ENCODE data around the gene F7. TPM values are rescaled to one million over a fixed set of nuclear protein-coding genes. Genes with fewer than 3 reads are reported as not detected.

The F7 gene
- polyA plus RNA-seq, 1 experiment, result 0.06 TPM

DNA sequence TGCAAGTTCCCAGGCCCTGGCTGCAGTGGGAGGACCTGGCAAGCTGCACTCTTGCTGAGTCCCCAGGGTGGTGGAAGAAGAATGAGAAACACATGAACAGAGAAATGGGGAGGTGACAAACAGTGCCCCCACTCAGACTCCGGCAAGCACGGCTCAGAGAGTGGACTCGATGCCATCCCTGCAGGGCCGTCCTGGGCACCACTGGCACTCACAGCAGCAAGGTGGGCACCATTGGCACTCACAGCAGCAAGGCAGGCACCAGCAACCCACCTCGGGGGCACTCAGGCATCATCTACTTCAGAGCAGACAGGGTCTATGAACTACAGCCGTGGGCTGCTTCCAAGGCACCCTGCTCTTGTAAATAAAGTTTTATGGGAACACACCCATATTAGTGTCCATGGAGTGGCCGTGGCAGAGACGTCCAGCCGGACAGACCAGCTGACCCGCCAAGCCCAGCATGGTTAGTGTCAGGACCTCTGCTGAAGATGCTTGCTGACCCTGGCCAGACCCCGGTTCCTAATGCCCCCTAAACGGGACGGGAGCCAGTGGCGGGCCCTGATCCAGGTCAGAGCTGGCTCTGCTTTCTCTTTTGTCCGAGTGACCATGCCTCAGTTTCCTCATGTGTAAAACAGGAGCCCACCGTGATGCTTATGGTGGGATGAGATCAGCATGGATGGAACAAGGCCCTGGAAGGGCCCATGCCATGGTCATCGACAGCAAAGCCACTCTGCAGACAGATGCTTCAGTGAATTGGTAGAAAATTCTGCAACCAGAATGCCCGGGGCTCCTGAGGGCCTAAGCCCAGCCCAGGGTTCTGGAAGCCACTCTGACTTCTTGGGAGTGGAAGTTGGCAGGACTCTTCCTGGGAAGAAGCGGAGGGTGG, 14.9 kb downstream of the F7 start:
- CTCF ChIA-PET, result no interaction called here
- no peak overlapping the region for H3K27ac ChIP-seq (ENCODE audit: low read depth, low read length)
- H3K9me3 ChIP-seq (ENCODE audit: control insufficient read depth, insufficient read depth, low read length), result no peaks in the 10 kb centered on the region
- no peak for TF ChIP-seq CTCF (IDR thresholded peaks at IDR 0.05; ENCODE audit: low read depth, low read length)
- no peak for DNase-seq (ENCODE audit: low read depth, low spot score)
- peaks cover 2% of the 10 kb centered on the region for H3K27me3 ChIP-seq (ENCODE audit: control insufficient read depth, insufficient read depth, low read length)
- POLR2A ChIA-PET, result no interaction called here
- H3K4me3 ChIP-seq (ENCODE audit: low read depth, low read length), result no peak overlapping the region

DNA sequence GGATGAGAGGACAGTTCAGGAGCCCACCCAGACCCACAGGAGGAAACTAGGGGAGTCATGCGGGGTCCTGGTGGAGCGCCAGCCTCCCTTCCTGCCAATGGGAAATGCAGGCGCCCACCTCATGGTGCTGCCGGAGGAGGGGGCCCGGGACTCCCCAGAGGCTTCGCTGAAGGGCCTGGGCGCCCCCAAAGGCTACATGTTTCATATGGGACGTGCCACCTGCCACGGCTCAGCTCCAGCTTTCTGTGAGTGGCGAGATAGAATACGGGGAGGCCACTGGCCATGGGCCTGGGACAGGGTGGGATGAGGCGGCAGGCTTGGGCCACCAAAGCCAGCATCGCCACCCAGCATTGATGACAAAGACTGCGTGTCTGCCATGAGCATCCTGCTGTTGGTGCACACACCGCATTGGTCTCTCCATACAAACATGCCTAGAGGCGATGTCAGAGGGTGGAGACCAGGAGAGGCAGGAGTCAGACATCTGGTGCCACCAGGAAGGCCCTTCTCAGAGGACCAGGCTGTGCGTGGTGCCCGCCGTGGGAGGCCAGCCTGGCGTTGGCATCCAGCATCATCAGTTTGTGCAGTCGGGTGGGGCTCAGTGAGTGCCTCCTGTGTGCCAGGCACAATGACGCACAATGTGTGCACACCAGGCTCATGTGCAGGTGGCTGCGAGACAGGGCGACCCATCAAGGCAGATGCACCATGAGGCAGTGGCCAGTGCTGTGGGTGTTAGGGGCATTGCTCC, 15.8 kb downstream of the F7 start:
- CTCF ChIA-PET, result no interaction called here
- H3K27me3 ChIP-seq (ENCODE audit: control insufficient read depth, insufficient read depth, low read length), result peaks cover 2% of the 10 kb centered on the region
- no peaks in the 10 kb centered on the region for H3K9me3 ChIP-seq (ENCODE audit: control insufficient read depth, insufficient read depth, low read length)
- no peak for TF ChIP-seq CTCF (IDR thresholded peaks at IDR 0.05; ENCODE audit: low read depth, low read length)
- no peak for DNase-seq (ENCODE audit: low read depth, low spot score)
- no peak overlapping the region for H3K27ac ChIP-seq (ENCODE audit: low read depth, low read length)
- POLR2A ChIA-PET, result no interaction called here
- H3K4me3 ChIP-seq (ENCODE audit: low read depth, low read length), result no peak overlapping the region

GRCh38 chr13:113121928-113122471, 16.4 kb downstream of the F7 start:
- Histone ChIP-seq H3K27ac (ENCODE audit: low read depth, low read length) (no peak overlapping the region), H3K9me3 (ENCODE audit: control insufficient read depth, insufficient read depth, low read length) (no peaks in the 10 kb centered on the region), H3K4me3 (ENCODE audit: low read depth, low read length) (no peak overlapping the region), H3K27me3 (ENCODE audit: control insufficient read depth, insufficient read depth, low read length) (peaks cover 7% of the 10 kb centered on the region)
- no peak for DNase-seq (ENCODE audit: low read depth, low spot score)
- ChIA-PET POLR2A (interaction anchor here (1.0 kb wide), 1 partner anchor 87 kb away, joined by 4 read pairs; the partner anchor contains the start of genes CUL4A and PCID2), CTCF (interaction anchor here (0.9 kb wide), 1 partner anchor 10 kb away, joined by 3 read pairs; no protein-coding TSS in a partner anchor)
- TF ChIP-seq CTCF (IDR thresholded peaks at IDR 0.05; ENCODE audit: low read depth, low read length), result no peak

DNA sequence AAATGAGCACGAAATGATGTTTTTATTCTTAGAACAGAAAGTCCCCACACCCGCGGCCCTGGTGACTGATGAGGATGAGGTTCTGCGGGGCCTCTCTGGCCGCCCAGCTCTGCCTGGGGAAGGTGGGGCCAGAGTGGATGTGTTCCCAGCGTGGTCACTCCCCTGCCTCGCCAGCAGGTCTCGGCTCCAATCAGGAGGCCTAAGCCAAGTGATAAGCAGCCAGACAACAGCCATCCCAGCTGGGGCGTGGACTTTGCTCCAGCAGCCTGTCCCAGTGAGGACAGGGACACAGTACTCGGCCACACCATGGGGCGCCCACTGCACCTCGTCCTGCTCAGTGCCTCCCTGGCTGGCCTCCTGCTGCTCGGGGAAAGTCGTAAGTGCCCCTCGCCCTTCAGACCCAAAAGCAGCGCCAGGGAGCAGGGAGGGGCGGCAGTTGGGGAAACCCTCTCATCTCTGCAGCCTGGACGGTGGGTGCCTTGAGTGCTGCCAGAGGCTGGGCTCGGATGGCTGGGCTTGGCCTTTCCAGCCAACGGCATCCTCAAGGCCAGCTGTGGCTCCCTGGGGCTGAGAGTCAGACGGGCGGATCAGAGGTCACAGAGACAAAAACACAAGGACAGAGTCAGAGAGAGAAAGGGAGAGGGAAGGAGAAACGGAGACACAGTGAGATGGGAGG, 17.1 kb downstream of the F7 start, which contains the start of gene F10:
Gene F10, plus strand, starts transcription at position 250 of the 676 bp plus-strand sequence. Its CDS starts 57 bp downstream, at position 307.
- H3K27ac ChIP-seq (ENCODE audit: low read depth, low read length), result no peak within 1 kb of the TSS
- POLR2A ChIA-PET, result interaction anchor here (1.0 kb wide), 1 partner anchor 86 kb away, joined by 4 read pairs; the partner anchor contains the start of genes CUL4A and PCID2

More for the DNA sequence above, 17.1 kb downstream of the F7 start, which contains the start of gene F10:
- no peak for TF ChIP-seq CTCF (IDR thresholded peaks at IDR 0.05; ENCODE audit: low read depth, low read length)
- CTCF ChIA-PET, result interaction anchor here (0.9 kb wide), 1 partner anchor 10 kb away, joined by 3 read pairs; no protein-coding TSS in a partner anchor
- DNase-seq (ENCODE audit: low read depth, low spot score), result peak; percentile 39
- Histone ChIP-seq H3K4me3 (ENCODE audit: low read depth, low read length) (peak within 1 kb of the TSS; percentile 60), H3K9me3 (ENCODE audit: control insufficient read depth, insufficient read depth, low read length) (no peaks in the 10 kb centered on the region), H3K27me3 (ENCODE audit: control insufficient read depth, insufficient read depth, low read length) (peaks cover 8% of the 10 kb centered on the region)
